HUES6 (cell line): ENCODE measurements around the gene RAB24.

ENCODE experiments used
- H3K27ac ChIP-seq: 2 replicates; pipeline ENCODE4 v1.7.0; 2013; ENCODE audit warnings: low read depth, mild to moderate bottlenecking, low read length, inconsistent platforms
- H3K27me3 ChIP-seq: 2 replicates; pipeline ENCODE4 v1.6.1; 2013; ENCODE audit warnings: low read length; ENCODE audit not compliant: control insufficient read depth, insufficient read depth
- H3K36me3 ChIP-seq: 2 replicates; pipeline ENCODE4 v1.6.1; 2013; ENCODE audit warnings: low read length; ENCODE audit not compliant: control insufficient read depth, insufficient read depth
- H3K4me1 ChIP-seq: 2 replicates; pipeline ENCODE4 v1.6.1; 2013; ENCODE audit warnings: low read length; ENCODE audit not compliant: control insufficient read depth, insufficient read depth
- H3K4me3 ChIP-seq: 2 replicates; pipeline ENCODE4 v1.5.1; 2013; ENCODE audit warnings: low read depth, low read length
- H3K9ac ChIP-seq: one replicate; pipeline ENCODE4 v1.6.1; 2013; ENCODE audit warnings: mild to moderate bottlenecking, low read length
- H3K9me3 ChIP-seq: 2 replicates; pipeline ENCODE4 v1.6.1; 2013; ENCODE audit warnings: low read depth, low read length; ENCODE audit not compliant: control insufficient read depth, insufficient read depth

The RAB24 gene

GRCh38 chr5:177332031-177332895, 28.7 kb upstream of the RAB24 start:
- H3K9ac ChIP-seq = no peak overlapping the region
- peaks cover 16% of the 10 kb centered on the region for H3K4me1 ChIP-seq
- no peak overlapping the region for H3K27ac ChIP-seq
- H3K27me3 ChIP-seq = no peaks in the 10 kb centered on the region
- no peak overlapping the region for H3K4me3 ChIP-seq
- peaks cover 77% of the 10 kb centered on the region for H3K36me3 ChIP-seq
- H3K9me3 ChIP-seq = no peaks in the 10 kb centered on the region

DNA sequence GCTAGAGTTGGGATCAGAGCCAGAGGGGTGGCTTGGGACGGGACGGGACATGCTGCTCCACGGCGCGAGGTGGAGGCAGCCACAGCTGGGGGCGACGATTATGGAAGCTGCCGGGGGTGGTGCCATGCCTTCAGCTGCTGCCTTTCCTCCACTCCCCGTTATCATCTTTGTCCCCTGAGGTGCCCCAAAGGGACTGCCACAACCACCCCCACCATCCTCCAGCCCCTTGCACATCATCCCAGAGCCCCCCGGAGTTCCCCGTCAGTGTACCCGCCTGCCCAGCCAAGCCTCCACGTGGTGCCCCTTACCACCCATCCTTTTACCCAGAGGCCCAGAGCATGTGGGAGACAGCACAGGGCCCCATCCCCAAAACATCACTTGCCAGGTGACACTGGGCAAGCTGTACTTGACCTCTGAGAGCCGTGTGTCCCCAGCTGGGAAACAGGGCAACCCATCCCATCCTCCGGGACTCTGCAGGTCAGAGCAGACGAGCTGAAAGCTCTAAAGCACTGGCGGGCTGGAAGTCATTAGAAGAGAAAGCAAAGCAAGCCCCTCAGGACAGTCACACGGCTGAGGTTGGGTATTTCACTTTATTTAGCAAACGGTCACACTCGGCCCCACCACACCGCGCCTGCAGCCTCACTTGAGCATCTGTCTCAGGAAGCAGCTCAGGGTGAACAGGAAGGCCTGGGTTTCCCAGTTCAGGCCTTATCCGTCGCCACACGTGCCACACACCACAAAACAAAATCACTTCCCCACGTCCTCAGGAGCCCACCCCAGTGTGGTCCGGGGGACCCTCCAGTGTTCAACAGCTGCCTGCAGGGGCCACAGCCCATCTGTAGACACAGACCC, 27.7 kb upstream of the RAB24 start:
- H3K27me3 ChIP-seq = no peaks in the 10 kb centered on the region
- H3K9me3 ChIP-seq = no peaks in the 10 kb centered on the region
- no peak overlapping the region for H3K9ac ChIP-seq
- H3K36me3 ChIP-seq = peaks cover 67% of the 10 kb centered on the region
- H3K4me1 ChIP-seq = peaks cover 7% of the 10 kb centered on the region
- H3K4me3 ChIP-seq = no peak overlapping the region
- no peak overlapping the region for H3K27ac ChIP-seq

- no peak overlapping the region for H3K9ac ChIP-seq
- H3K4me3 ChIP-seq = no peak overlapping the region
- no peaks in the 10 kb centered on the region for H3K9me3 ChIP-seq
- H3K27ac ChIP-seq = no peak overlapping the region
- no peaks in the 10 kb centered on the region for H3K27me3 ChIP-seq
- H3K4me1 ChIP-seq = peaks cover 17% of the 10 kb centered on the region
- peaks cover 53% of the 10 kb centered on the region for H3K36me3 ChIP-seq
Measured at GRCh38 chr5:177329883-177330282, 26.4 kb upstream of the RAB24 start.

DNA sequence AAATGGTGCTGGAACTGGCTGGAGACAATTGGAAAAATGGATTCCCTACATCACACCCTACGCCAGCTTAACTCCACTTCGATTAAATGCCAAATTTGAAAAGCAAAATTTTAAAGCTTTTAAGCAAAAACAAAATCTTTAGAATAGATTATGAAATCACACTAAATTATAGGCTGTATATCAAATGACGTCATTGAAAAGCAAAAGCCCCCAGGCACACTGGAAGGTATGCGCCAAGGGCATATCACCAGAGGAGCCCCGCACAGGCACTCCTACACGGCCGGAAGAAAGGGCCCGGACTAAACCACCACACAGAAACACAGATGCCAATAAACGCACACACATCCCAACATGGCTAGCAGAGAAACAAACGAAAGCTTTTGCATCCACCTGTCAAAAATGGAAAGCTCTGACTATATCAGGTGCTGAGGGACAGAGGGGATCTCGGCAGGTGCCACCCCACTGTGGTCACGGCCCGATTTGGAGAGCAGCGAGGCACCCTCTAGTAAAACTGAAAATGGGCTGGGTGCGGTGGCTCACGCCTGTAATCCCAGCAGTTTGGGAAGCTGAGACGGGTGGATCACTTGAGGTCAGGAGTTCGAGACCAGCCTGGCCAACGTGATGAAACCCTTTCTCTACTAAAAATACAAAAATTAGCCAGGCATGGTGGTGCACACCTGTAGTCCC, 25.2 kb upstream of the RAB24 start:
- Histone ChIP-seq H3K9me3 (no peaks in the 10 kb centered on the region), H3K36me3 (peaks cover 41% of the 10 kb centered on the region), H3K4me1 (peaks cover 19% of the 10 kb centered on the region), H3K27ac (peak overlapping the region; percentile 7; the same call in 1 of the 2 replicates), H3K4me3 (no peak overlapping the region), H3K27me3 (no peaks in the 10 kb centered on the region), H3K9ac (no peak overlapping the region)

DNA sequence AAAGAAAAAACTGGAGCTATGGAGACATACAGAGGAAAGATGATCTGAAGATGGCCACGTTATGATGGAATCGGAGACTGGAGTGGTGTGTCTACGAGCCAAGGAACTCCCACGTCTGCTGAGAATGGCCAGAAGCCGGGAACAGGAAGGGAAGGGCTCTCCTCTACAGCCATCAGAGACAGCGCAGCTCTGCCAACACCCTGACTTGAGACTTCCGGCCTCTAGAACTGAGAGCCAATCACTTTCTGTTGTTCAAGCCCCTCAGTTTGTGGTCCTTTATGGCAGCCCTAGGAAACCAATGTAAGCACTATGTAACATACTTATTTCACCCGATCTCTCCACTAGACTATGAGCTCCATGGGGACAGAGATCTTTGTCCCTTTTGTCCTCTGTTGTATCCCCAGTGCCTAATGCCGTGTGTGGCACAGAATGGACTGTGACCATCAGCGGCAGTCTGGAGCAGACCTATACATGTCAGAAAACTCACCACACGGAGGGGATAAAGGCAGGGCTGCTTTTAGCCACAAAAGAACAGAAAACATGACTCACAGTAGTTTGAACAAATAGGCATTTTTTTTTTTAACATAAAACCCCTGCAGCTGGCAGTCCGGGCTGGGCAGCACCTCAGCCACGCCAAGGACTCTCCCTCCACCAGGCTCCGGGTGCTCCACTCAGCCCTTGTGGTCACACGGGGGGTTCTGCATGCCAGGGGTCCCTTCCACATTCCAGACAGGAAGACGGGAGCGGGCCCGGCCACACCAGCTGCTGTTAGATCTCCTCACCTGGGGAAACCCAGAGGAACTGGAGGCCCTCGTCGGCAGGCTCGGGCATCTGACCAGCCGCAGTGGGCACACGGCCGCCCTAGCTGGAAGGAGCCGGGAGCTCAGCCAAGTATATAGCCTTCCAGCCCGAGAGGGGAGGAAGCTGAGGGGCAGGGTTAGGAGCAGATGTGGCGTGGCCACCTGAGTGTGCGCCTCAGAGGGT, 24.3 kb upstream of the RAB24 start:
- H3K4me1 ChIP-seq = peaks cover 19% of the 10 kb centered on the region
- H3K27me3 ChIP-seq = no peaks in the 10 kb centered on the region
- no peaks in the 10 kb centered on the region for H3K9me3 ChIP-seq
- no peak overlapping the region for H3K9ac ChIP-seq
- no peak overlapping the region for H3K4me3 ChIP-seq
- H3K27ac ChIP-seq = peak overlapping the region; percentile 7; the same call in 1 of the 2 replicates
- H3K36me3 ChIP-seq = peaks cover 33% of the 10 kb centered on the region

DNA sequence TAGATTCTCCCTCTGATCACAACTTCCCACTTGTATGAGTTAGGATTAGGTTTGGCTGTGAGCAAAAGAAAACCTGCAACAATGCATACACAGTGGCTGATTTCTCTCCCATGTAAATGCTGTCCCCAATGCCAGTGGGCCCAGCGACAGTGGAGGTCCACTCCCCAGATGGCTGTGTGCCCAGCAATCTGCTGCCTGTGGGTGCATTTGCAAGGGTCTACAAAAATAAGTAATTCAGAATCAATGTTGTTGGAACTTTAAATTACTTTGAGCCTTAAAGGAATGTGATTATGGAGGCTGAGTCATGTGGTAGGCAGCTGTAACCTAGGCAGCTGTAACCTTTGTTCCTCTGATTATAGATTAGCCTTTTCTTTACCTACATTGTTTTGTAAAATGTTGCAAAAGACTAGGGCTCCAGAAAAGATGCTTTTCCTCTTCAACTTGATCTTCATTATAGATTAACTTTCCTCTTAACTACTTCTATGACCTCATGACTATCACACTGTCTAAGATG, 22.4 kb upstream of the RAB24 start:
- Histone ChIP-seq H3K4me3 (peak overlapping the region; percentile 22; the same call in 1 of the 2 replicates), H3K9me3 (no peaks in the 10 kb centered on the region), H3K9ac (peak overlapping the region; percentile 81), H3K27me3 (no peaks in the 10 kb centered on the region), H3K27ac (peak overlapping the region; percentile 93), H3K4me1 (peaks cover 19% of the 10 kb centered on the region), H3K36me3 (peaks cover 18% of the 10 kb centered on the region)

GRCh38 chr5:177320879-177321278, 17.4 kb upstream of the RAB24 start:
- Histone ChIP-seq H3K4me1 (peaks cover 16% of the 10 kb centered on the region), H3K27me3 (no peaks in the 10 kb centered on the region), H3K4me3 (no peak overlapping the region), H3K27ac (no peak overlapping the region), H3K36me3 (peaks cover 3% of the 10 kb centered on the region; the same call in 1 of the 2 replicates), H3K9me3 (peaks cover 7% of the 10 kb centered on the region; the same call in 1 of the 2 replicates), H3K9ac (no peak overlapping the region)

- Histone ChIP-seq H3K4me3 (no peak overlapping the region), H3K27me3 (no peaks in the 10 kb centered on the region), H3K4me1 (peaks cover 7% of the 10 kb centered on the region), H3K9ac (no peak overlapping the region), H3K9me3 (peaks cover 7% of the 10 kb centered on the region; the same call in 1 of the 2 replicates), H3K36me3 (peaks cover 3% of the 10 kb centered on the region; the same call in 1 of the 2 replicates), H3K27ac (no peak overlapping the region)
Measured at GRCh38 chr5:177319913-177320588, 16.5 kb upstream of the RAB24 start.

GRCh38 chr5:177317959-177318377, 14.4 kb upstream of the RAB24 start:
- Histone ChIP-seq H3K4me3 (no peak overlapping the region), H3K36me3 (peaks cover 3% of the 10 kb centered on the region; the same call in 1 of the 2 replicates), H3K4me1 (0 out of 2 replicates have a peak, but pooled peaks cover 4% of the 10 kb centered on the region), H3K27ac (no peak overlapping the region), H3K9me3 (peaks cover 7% of the 10 kb centered on the region; the same call in 1 of the 2 replicates), H3K27me3 (no peaks in the 10 kb centered on the region), H3K9ac (no peak overlapping the region)
